NB4 (cell line): Measurements from ENCODE around the gene QRFPR.

Experiments used
- MAX ChIP-seq: IDR thresholded peaks from 2 replicates; pipeline ENCODE4 v1.6.1; 2011; ENCODE audit warnings: low read depth, low read length
- MYC ChIP-seq: IDR thresholded peaks from 2 replicates; pipeline ENCODE4 v1.6.1; 2011; ENCODE audit warnings: low read depth, low read length
- POLR2A ChIP-seq: IDR thresholded peaks from 2 replicates; pipeline ENCODE4 v1.6.1; 2011; ENCODE audit warnings: mild to moderate bottlenecking; ENCODE audit not compliant: insufficient read length; ENCODE audit errors: extremely low read depth
- TF ChIP-seq, protein P1 (sequence below): IDR thresholded peaks from one replicate; pipeline ENCODE4 v1.5.1; 2012; ENCODE audit warnings: low read depth, low read length

GRCh38 chr4:121370729-121371325, 10.0 kb downstream of the QRFPR start:
- TF ChIP-seq, protein P1, sequence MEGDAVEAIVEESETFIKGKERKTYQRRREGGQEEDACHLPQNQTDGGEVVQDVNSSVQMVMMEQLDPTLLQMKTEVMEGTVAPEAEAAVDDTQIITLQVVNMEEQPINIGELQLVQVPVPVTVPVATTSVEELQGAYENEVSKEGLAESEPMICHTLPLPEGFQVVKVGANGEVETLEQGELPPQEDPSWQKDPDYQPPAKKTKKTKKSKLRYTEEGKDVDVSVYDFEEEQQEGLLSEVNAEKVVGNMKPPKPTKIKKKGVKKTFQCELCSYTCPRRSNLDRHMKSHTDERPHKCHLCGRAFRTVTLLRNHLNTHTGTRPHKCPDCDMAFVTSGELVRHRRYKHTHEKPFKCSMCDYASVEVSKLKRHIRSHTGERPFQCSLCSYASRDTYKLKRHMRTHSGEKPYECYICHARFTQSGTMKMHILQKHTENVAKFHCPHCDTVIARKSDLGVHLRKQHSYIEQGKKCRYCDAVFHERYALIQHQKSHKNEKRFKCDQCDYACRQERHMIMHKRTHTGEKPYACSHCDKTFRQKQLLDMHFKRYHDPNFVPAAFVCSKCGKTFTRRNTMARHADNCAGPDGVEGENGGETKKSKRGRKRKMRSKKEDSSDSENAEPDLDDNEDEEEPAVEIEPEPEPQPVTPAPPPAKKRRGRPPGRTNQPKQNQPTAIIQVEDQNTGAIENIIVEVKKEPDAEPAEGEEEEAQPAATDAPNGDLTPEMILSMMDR, result peak; percentile 36
- TF ChIP-seq MAX (no peak), MYC (no peak), POLR2A (no peak)
